ENCODE measurements around the gene ITM2C. TPM values are rescaled to one million over a fixed set of nuclear protein-coding genes. Genes with fewer than 3 reads are reported as not detected.
A peak's percentile ranks its signal among the peaks of the same experiment; 100 is the strongest.

The ITM2C gene
- total RNA-seq, 1 donor from 2014 or later: 25.0 TPM

- H3K4me3 ChIP-seq: no peak overlapping the region
- H3K27me3 ChIP-seq: no peaks in the 10 kb centered on the region
- ATAC-seq: peak; percentile 70
- no peaks in the 10 kb centered on the region for H3K36me3 ChIP-seq
- peak; percentile 27 for TF ChIP-seq CTCF (IDR thresholded peaks at IDR 0.05)
- H3K27ac ChIP-seq: no peak overlapping the region
- no peaks in the 10 kb centered on the region for H3K4me1 ChIP-seq
- H3K9me3 ChIP-seq: no peaks in the 10 kb centered on the region
- DNase-seq: peak; percentile 38
- intact Hi-C loops (cut with DNase I): no loop called here
These were observed 48.8 kb downstream of the ITM2C start for GRCh38 chr2:230913406-230914143.

- Histone ChIP-seq H3K4me1 (no peaks in the 10 kb centered on the region), H3K36me3 (no peaks in the 10 kb centered on the region), H3K27ac (no peak overlapping the region), H3K27me3 (no peaks in the 10 kb centered on the region), H3K9me3 (no peaks in the 10 kb centered on the region), H3K4me3 (no peak overlapping the region)
- no peak for TF ChIP-seq CTCF (IDR thresholded peaks at IDR 0.05)
- intact Hi-C loops (cut with DNase I): no loop called here
- DNase-seq (peak; percentile 33), ATAC-seq (no peak)
These were observed 50.1 kb downstream of the ITM2C start for GRCh38 chr2:230914886-230915285.

- no peaks in the 10 kb centered on the region for H3K36me3 ChIP-seq
- no peaks in the 10 kb centered on the region for H3K27me3 ChIP-seq
These were observed 50.6 kb downstream of the ITM2C start for GRCh38 chr2:230915319-230915718.

GRCh38 chr2:230916218-230916617, 51.5 kb downstream of the ITM2C start:
- no peak overlapping the region for H3K27ac ChIP-seq
- no peaks in the 10 kb centered on the region for H3K4me1 ChIP-seq
- TF ChIP-seq CTCF (IDR thresholded peaks at IDR 0.05): no peak
- DNase-seq (no peak), ATAC-seq (no peak)
- intact Hi-C loops (cut with DNase I): no loop called here
- no peaks in the 10 kb centered on the region for H3K27me3 ChIP-seq
- H3K36me3 ChIP-seq: no peaks in the 10 kb centered on the region
- no peaks in the 10 kb centered on the region for H3K9me3 ChIP-seq
- H3K4me3 ChIP-seq: no peak overlapping the region

More at GRCh38 chr2:230915319-230915718, 50.6 kb downstream of the ITM2C start:
- intact Hi-C loops (cut with DNase I): no loop called here
- no peaks in the 10 kb centered on the region for H3K9me3 ChIP-seq
- no peaks in the 10 kb centered on the region for H3K4me1 ChIP-seq
- no peak overlapping the region for H3K4me3 ChIP-seq
- no peak for TF ChIP-seq CTCF (IDR thresholded peaks at IDR 0.05)
- no peak for ATAC-seq
- no peak overlapping the region for H3K27ac ChIP-seq
- peak; percentile 29 for DNase-seq

- Histone ChIP-seq H3K4me1 (no peaks in the 10 kb centered on the region), H3K27me3 (no peaks in the 10 kb centered on the region)
These were observed 54.5 kb downstream of the ITM2C start for GRCh38 chr2:230919240-230919639.

More at GRCh38 chr2:230919240-230919639, 54.5 kb downstream of the ITM2C start:
- Histone ChIP-seq H3K27ac (no peak overlapping the region), H3K4me3 (no peak overlapping the region), H3K36me3 (no peaks in the 10 kb centered on the region), H3K9me3 (no peaks in the 10 kb centered on the region)
- ATAC-seq: no peak
- intact Hi-C loops (cut with DNase I): no loop called here
- DNase-seq: no peak
- TF ChIP-seq CTCF (IDR thresholded peaks at IDR 0.05): no peak

Measured in upper lobe of right lung (tissue), 1 donor.